ENCODE results near the gene LRRC4B. TPM values are rescaled to one million over a fixed set of nuclear protein-coding genes. Genes with fewer than 3 reads are reported as not detected.
A peak's percentile ranks its signal among the peaks of the same experiment; 100 is the strongest.

LRRC4B gene
- total and polyA plus RNA-seq, 12 donors = 0.42 to 3.0 (median 0.78) TPM

DNA sequence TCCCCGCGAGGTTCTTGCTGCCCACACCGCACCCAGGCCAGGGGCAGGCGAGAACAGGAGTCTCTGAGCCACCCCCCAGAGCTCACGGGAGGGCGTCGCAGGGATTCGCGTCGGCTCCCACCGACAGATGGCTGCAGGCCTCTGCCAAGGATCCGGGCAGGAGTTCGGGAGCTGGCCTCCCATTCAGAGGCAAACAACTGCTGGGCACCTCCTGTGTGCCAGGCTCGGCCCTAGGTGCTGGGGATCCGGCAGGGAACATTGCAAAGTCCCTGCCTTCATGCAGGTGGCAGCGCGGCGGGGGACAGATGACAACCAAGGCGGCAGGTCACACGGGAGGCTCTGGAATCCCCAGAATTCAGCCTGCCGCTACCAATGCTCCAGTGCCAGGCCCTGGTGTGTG lies 25.3 kb downstream of the LRRC4B start:
- no peak overlapping the region for H3K4me3 ChIP-seq
- no peak for ATAC-seq
- no peaks in the 10 kb centered on the region for H3K9me3 ChIP-seq
- 81 to 85% methylated on average over 21 of the region's 21 CpGs for WGBS, 2 donors
- DNase-seq = no peak
- peaks cover 0 to 2% (median 0%) of the 10 kb centered on the region in 9 donors for H3K4me1 ChIP-seq
- intact Hi-C loops (cut with DNase I) = loop anchor here in 1 of 10 donors (10.0 kb wide), 1 partner anchor 242 kb away; no protein-coding TSS in a partner anchor
- H3K27ac ChIP-seq = no peak overlapping the region
- peaks cover 0 to 14% (median 7%) of the 10 kb centered on the region in 7 donors for H3K27me3 ChIP-seq
- TF ChIP-seq, protein P1, sequence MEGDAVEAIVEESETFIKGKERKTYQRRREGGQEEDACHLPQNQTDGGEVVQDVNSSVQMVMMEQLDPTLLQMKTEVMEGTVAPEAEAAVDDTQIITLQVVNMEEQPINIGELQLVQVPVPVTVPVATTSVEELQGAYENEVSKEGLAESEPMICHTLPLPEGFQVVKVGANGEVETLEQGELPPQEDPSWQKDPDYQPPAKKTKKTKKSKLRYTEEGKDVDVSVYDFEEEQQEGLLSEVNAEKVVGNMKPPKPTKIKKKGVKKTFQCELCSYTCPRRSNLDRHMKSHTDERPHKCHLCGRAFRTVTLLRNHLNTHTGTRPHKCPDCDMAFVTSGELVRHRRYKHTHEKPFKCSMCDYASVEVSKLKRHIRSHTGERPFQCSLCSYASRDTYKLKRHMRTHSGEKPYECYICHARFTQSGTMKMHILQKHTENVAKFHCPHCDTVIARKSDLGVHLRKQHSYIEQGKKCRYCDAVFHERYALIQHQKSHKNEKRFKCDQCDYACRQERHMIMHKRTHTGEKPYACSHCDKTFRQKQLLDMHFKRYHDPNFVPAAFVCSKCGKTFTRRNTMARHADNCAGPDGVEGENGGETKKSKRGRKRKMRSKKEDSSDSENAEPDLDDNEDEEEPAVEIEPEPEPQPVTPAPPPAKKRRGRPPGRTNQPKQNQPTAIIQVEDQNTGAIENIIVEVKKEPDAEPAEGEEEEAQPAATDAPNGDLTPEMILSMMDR (IDR thresholded peaks at IDR 0.05) = no peak
- no peaks in the 10 kb centered on the region for H3K36me3 ChIP-seq

DNA sequence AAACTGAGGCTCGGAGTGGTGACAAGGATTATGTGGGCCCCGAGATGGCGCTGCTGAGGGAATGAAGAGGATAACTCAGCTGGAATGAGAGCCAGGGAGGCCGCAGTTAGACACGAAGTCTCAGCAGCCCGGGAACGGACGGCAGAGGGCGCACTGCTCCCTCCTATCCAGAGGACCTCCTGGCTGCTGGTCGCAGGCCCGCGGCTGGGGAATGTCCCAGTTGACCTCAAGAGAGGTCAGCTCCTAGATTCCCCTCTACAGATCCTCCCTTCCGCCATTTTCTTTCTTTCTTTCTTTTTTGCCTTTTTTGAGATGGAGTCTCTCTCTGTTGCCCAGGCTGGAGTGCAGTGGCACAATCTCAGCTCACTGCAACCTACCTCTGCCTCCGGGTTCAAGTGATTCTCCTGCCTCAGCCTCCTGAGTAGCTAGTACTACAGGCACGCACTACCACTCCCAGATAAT lies 30.4 kb downstream of the LRRC4B start:
- ATAC-seq (peak; percentile 55 to 89 (median 79)), DNase-seq (peak; percentile 69 to 83)
- WGBS, 2 donors = 19% methylated on average over 15 of the region's 15 CpGs
- H3K27ac ChIP-seq = no peak overlapping the region
- peaks cover 0 to 9% (median 0%) of the 10 kb centered on the region in 7 donors for H3K27me3 ChIP-seq
- TF ChIP-seq, protein P1 (IDR thresholded peaks at IDR 0.05) = peak; percentile 57 to 83 (median 78)
- H3K36me3 ChIP-seq = no peaks in the 10 kb centered on the region
- H3K4me1 ChIP-seq = peaks cover 0 to 5% (median 0%) of the 10 kb centered on the region in 9 donors
- peaks cover 0 to 12% (median 3%) of the 10 kb centered on the region in 11 donors for H3K9me3 ChIP-seq
- intact Hi-C loops (cut with DNase I) = loop anchor here in 9 of 10 donors (1.0 to 10.0 kb wide), 4 partner anchors 245 to 387 kb away; no protein-coding TSS in a partner anchor
- H3K4me3 ChIP-seq = no peak overlapping the region

DNA sequence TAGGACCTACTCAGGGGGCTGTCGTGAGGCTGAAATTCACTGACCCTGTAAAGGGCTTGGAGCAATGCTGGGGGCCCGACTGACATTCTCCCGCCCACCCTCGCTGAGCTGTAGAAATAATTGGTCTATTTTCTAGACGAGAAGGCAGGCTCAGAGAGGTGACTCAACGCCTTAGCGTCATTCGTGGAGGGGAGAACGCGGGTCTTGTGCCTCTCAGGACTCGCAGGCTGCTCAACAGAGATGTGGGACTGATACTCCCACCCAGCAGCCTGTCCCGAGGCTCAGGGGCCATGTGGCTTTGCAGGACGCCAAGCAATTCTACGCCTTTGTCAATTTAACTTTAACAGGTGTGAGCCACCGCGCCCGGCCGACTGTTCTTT lies 30.9 kb downstream of the LRRC4B start:
- no peak overlapping the region for H3K4me3 ChIP-seq
- H3K4me1 ChIP-seq = peaks cover 0 to 5% (median 0%) of the 10 kb centered on the region in 9 donors
- 80 to 83% methylated on average over 18 of the region's 18 CpGs for whole genome bisulfite sequencing, 2 donors
- TF ChIP-seq, protein P1 (IDR thresholded peaks at IDR 0.05) = no peak
- H3K9me3 ChIP-seq = peaks cover 0 to 17% (median 9%) of the 10 kb centered on the region in 11 donors
- DNase-seq (no peak), ATAC-seq (no peak)
- H3K27ac ChIP-seq = no peak overlapping the region
- H3K27me3 ChIP-seq = peaks cover 0 to 9% (median 0%) of the 10 kb centered on the region in 7 donors
- H3K36me3 ChIP-seq = no peaks in the 10 kb centered on the region
- intact Hi-C loops (cut with DNase I) = loop anchor here in 9 of 10 donors (1.0 to 10.0 kb wide), 4 partner anchors 245 to 388 kb away; no protein-coding TSS in a partner anchor

DNA sequence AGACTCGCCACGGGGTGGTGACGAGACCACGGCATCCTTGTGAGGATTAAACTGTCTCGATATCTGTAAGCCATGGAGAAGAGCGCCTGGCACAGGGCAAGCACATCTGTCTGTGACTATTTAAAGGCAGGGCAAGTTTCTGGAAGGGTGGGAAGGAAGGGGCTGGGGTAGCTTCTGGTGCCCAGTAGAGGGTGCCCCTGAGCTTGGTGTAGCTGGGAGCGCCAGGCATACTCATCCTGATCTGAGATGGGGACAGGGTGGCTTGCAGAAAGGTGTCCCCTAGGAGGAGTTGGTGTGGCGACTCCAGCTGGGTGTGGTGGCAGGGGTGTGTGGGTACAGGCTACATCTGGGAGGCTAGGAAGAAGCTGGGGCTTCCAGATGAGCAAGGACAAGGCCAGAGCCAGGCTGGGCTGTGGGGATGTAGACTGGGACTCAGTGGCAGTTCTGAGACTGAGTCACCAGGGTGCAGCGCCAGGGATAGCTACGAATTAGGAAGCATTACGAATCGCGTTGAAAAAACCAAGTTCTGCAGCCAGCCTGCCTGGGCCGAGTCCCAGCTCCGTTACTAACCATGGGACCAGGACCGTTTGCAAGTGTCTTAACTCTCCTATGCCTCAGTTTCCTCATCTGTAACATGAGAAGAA lies 31.5 kb downstream of the LRRC4B start:
- H3K9me3 ChIP-seq = peaks cover 0 to 18% (median 10%) of the 10 kb centered on the region in 11 donors
- H3K4me3 ChIP-seq = no peak overlapping the region
- TF ChIP-seq, protein P1 (IDR thresholded peaks at IDR 0.05) = no peak
- 92 to 94% methylated on average over 16 of the region's 16 CpGs for WGBS, 2 donors
- no peak overlapping the region for H3K27ac ChIP-seq
- DNase-seq (no peak), ATAC-seq (peak in 1 of 8 donors; percentile 48)
- H3K4me1 ChIP-seq = peaks cover 0 to 5% (median 0%) of the 10 kb centered on the region in 9 donors
- peaks cover 0 to 9% (median 0%) of the 10 kb centered on the region in 7 donors for H3K27me3 ChIP-seq
- intact Hi-C loops (cut with DNase I) = loop anchor here in 9 of 10 donors (1.0 to 10.0 kb wide), 4 partner anchors 246 to 388 kb away; no protein-coding TSS in a partner anchor
- no peaks in the 10 kb centered on the region for H3K36me3 ChIP-seq
